Ovary (tissue), 9 donors: ENCODE measurements around the gene PLCB4. TPM values are rescaled to one million over a fixed set of nuclear protein-coding genes. Genes with fewer than 3 reads are reported as not detected.

ENCODE experiments used
- DNase-seq, 5 donors: peaks; one replicate each; pipeline ENCODE4 v3.0.0-alpha.2; 2019 to 2020
- H3K27ac ChIP-seq, 2 donors: fragments of 200-600 bp; one replicate each; pipeline versions ENCODE4 v1.5.1 to v1.8.0; 2019 to 2022
- H3K27me3 ChIP-seq: fragments of 200-600 bp; one replicate; pipeline ENCODE4 v1.8.0; 2022
- H3K36me3 ChIP-seq: fragments of 200-600 bp; sonication (generic); one replicate; pipeline ENCODE4 v1.5.1; 2019
- H3K4me1 ChIP-seq: one replicate; pipeline ENCODE4 v1.8.1; 2013; ENCODE audit warnings: mild to moderate bottlenecking, moderate library complexity; ENCODE audit not compliant: insufficient read depth
- H3K4me3 ChIP-seq: fragments of 200-600 bp; sonication (generic); one replicate; pipeline ENCODE4 v1.5.1; 2017
- H3K9me3 ChIP-seq, 2 donors: fragments of 200-600 bp in 1 of 2; sonication (generic) in 1 of 2; one replicate each; pipeline versions ENCODE4 v1.5.1 to v1.8.1; 2013 to 2019; ENCODE audit warnings: mild to moderate bottlenecking in 1 of 2, moderate library complexity in 1 of 2
- CTCF ChIP-seq, 3 donors: fragments of 450-650 bp in 2 of 3; fragments of 200-600 bp in 1 of 3; IDR thresholded peaks; one replicate each; pipeline versions ENCODE4 v1.5.1 to v1.8.0; 2016 to 2022; ENCODE audit warnings: antibody characterized with exemption in 3 of 3, mild to moderate bottlenecking in 1 of 3
- EP300 ChIP-seq: sonication (generic); formaldehyde crosslinking; IDR thresholded peaks from one replicate; pipeline ENCODE4 v1.6.1; 2017; ENCODE audit warnings: antibody characterized with exemption
- POLR2A ChIP-seq: fragments of 450-650 bp; IDR thresholded peaks from one replicate; pipeline ENCODE4 v1.6.1; 2017; ENCODE audit warnings: antibody characterized with exemption, mild to moderate bottlenecking, moderate library complexity
- WGBS, 3 donors: extraction: QIAGEN DNeasy Blood & Tissue Kit in 1 of 3; methylation state at CpG; one replicate each; pipeline versions ENCODE4 v1.1.5 to v1.1.7; 2013 to 2017; 5-methylcytosine and 5-hydroxymethylcytosine counted together
- intact Hi-C, 4 donors: fragments of 100-400 bp; cut with DNase I; formaldehyde crosslinking; loops; one replicate each; pipeline versions ENCODE4 v1.11.0 to v1.15.1; 2022 to 2023
- polyA plus RNA-seq, 2 donors: library from polyadenylated mRNA; stranded (reverse); fragments of 200-250 nt in 1 of 2; fragments of 350-450 nt in 1 of 2; fragmentation: Illumina TruSeq in 1 of 2; extraction: RNeasy Lipid Tissue Mini Kit (QIAGEN cat#74804) in 1 of 2; gene quantifications; one replicate each; pipeline ENCODE4 v1.2.3, GENCODE V29; 2013 to 2014
- total RNA-seq, 7 donors: library from RNA; depleted of rRNA in 2 of 7; stranded (reverse); fragments of >200 nt in 2 of 7; fragmentation: NEBNext Ultra II Directional in 3 of 7; extraction: Animal tissue kit (Norgen Biotek cat#: 25700) in 3 of 7; gene quantifications; one replicate each; pipeline versions ENCODE4 v1.1.0 to v1.2.4, GENCODE V29; 2016 to 2023
- donor health status: DM: no; HTN: no; CAD: no; lungs with moderate emphysema.
- donor health status: DM: no; HTN: no; CAD: no.
- donor health status: Bipolar disorder and iron deficiency.
- donor health status: DM: yes; HTN: yes; CAD: no.
- donor health status: DM: no; HTN: no; CAD: no.
- donor health status: DM: yes; HTN: yes; CAD: no.

The PLCB4 gene
- total and polyA plus RNA-seq, 9 donors = 2.8 to 11.8 (median 5.6) TPM

GRCh38 chr20:9160757-9161156, 91.9 kb downstream of the PLCB4 start:
- Histone ChIP-seq H3K4me1 (no peaks in the 10 kb centered on the region), H3K27me3 (no peaks in the 10 kb centered on the region), H3K9me3 (no peaks in the 10 kb centered on the region), H3K27ac (no peak overlapping the region), H3K4me3 (no peak overlapping the region), H3K36me3 (no peaks in the 10 kb centered on the region)
- no peak for DNase-seq
- 46 to 57% (median 49%) methylated on average over 2 of the region's 2 CpGs for WGBS, 3 donors
- TF ChIP-seq POLR2A = no peak
- intact Hi-C loops = no loop called here

- Histone ChIP-seq H3K4me1 (no peaks in the 10 kb centered on the region), H3K27me3 (no peaks in the 10 kb centered on the region), H3K9me3 (no peaks in the 10 kb centered on the region), H3K4me3 (no peak overlapping the region), H3K27ac (no peak overlapping the region), H3K36me3 (no peaks in the 10 kb centered on the region)
- no peak for DNase-seq
- 66 to 83% (median 73%) methylated on average over 4 of the region's 4 CpGs for WGBS, 3 donors
- intact Hi-C loops = no loop called here
- TF ChIP-seq EP300 (no peak), POLR2A (no peak), CTCF (IDR thresholded peaks at IDR 0.05) (no peak)
Observed at GRCh38 chr20:9161311-9161710, 92.4 kb downstream of the PLCB4 start.

GRCh38 chr20:9163251-9163650, 94.4 kb downstream of the PLCB4 start:
- WGBS, 3 donors = 87 to 96% (median 94%) methylated on average over 3 of the region's 3 CpGs
- H3K4me3 ChIP-seq = no peak overlapping the region
- H3K27ac ChIP-seq = no peak overlapping the region
- H3K4me1 ChIP-seq = no peaks in the 10 kb centered on the region
- H3K27me3 ChIP-seq = no peaks in the 10 kb centered on the region
- no peaks in the 10 kb centered on the region for H3K36me3 ChIP-seq
- H3K9me3 ChIP-seq = no peaks in the 10 kb centered on the region
- DNase-seq = no peak
- intact Hi-C loops = no loop called here
- TF ChIP-seq EP300 (no peak), CTCF (IDR thresholded peaks at IDR 0.05) (no peak), POLR2A (no peak)

- DNase-seq = no peak
- Histone ChIP-seq H3K27ac (no peak overlapping the region), H3K4me1 (no peaks in the 10 kb centered on the region), H3K36me3 (no peaks in the 10 kb centered on the region), H3K4me3 (no peak overlapping the region), H3K9me3 (no peaks in the 10 kb centered on the region), H3K27me3 (no peaks in the 10 kb centered on the region)
- WGBS, 3 donors = 48 to 68% (median 49%) methylated on average over 1 of the region's 1 CpG
- intact Hi-C loops = no loop called here
- TF ChIP-seq CTCF (IDR thresholded peaks at IDR 0.05) = no peak
- TF ChIP-seq POLR2A = no peak
- TF ChIP-seq EP300 = no peak
Observed at GRCh38 chr20:9163995-9164394, 95.1 kb downstream of the PLCB4 start.

- no peaks in the 10 kb centered on the region for H3K36me3 ChIP-seq
- 78 to 82% (median 80%) methylated on average over 2 of the region's 2 CpGs for WGBS, 3 donors
Observed at GRCh38 chr20:9165261-9165660, 96.4 kb downstream of the PLCB4 start.

More at GRCh38 chr20:9165261-9165660, 96.4 kb downstream of the PLCB4 start:
- no peak for DNase-seq
- TF ChIP-seq POLR2A (no peak), EP300 (no peak), CTCF (IDR thresholded peaks at IDR 0.05) (no peak)
- intact Hi-C loops = no loop called here
- Histone ChIP-seq H3K4me3 (no peak overlapping the region), H3K9me3 (no peaks in the 10 kb centered on the region), H3K4me1 (no peaks in the 10 kb centered on the region), H3K27ac (no peak overlapping the region), H3K27me3 (no peaks in the 10 kb centered on the region)
